GM06990 (cell line): ENCODE results near the gene NT5DC4.

ENCODE experiments used
- DNase-seq: peaks from one replicate; pipeline ENCODE4 v3.0.0-alpha.2; 2011; ENCODE audit not compliant: insufficient read length; ENCODE audit errors: extremely low read depth
- H3K27me3 ChIP-seq: replicated peaks from 2 replicates; pipeline ENCODE4 v1.6.0; 2011; ENCODE audit warnings: low read length; ENCODE audit not compliant: control insufficient read depth, insufficient read depth
- H3K36me3 ChIP-seq: 2 replicates; pipeline ENCODE4 v1.5.1; 2011; ENCODE audit warnings: low read length; ENCODE audit not compliant: control insufficient read depth, insufficient read depth
- H3K4me3 ChIP-seq: replicated peaks from 2 replicates; pipeline ENCODE4 v1.5.1; 2011; ENCODE audit warnings: low read depth, mild to moderate bottlenecking, control low read depth, low read length
- TF ChIP-seq, protein P1 (sequence below): IDR thresholded peaks from 2 replicates; pipeline ENCODE4 v1.5.1; 2011; ENCODE audit warnings: low read length, control low read depth, mild to moderate bottlenecking, inconsistent platforms; ENCODE audit not compliant: insufficient read depth, poor library complexity, severe bottlenecking

Gene NT5DC4

DNA sequence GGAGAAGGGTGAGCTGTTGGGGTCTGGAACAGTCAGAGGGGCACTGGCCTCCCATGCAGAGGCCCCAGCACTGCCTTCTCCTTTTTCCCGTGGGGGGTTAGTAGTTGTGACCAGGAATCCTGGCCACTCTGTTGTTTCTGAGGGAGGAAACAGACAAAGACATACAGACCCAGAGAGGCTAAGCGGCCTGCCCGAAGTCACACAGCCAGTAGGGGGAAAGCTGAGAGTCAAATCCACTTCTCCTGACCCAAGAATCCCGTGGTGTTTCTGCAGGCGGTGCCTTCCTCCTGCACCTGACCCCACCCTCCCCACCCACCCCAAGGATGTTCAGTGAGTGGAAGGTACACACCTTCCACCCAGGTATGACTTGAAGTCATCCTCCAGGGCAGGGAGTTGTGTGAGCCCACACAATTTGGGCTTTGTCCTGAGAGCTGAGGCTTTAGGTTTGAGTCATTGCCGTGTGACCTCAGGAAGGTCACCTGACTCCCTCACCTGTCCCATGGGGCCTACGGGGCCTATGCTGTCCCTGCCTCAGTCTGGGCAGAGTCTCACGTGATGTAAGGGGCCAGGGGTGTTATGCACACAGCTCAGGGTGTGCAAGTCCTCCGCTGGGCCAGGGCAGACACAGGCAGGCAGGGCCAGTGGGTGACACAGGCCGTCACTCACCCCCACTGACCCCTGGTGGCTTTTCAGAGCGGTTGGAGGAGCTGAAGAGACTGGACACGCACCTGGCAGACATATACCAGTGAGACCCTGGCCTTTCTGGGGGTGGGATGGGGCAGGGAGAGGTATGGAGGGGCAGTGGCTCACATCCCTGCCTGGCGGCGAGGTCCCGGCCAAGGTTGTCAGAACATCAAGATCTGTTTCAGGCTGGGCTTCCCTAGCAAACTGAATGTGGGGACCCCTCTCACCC is 5.0 kb downstream of the NT5DC4 start:
- Histone ChIP-seq H3K4me3 (no peak overlapping the region; the same call in 1 of the 2 replicates), H3K36me3 (no peaks in the 10 kb centered on the region), H3K27me3 (no peaks in the 10 kb centered on the region)
- DNase-seq: peak; percentile 67
- TF ChIP-seq, protein P1, sequence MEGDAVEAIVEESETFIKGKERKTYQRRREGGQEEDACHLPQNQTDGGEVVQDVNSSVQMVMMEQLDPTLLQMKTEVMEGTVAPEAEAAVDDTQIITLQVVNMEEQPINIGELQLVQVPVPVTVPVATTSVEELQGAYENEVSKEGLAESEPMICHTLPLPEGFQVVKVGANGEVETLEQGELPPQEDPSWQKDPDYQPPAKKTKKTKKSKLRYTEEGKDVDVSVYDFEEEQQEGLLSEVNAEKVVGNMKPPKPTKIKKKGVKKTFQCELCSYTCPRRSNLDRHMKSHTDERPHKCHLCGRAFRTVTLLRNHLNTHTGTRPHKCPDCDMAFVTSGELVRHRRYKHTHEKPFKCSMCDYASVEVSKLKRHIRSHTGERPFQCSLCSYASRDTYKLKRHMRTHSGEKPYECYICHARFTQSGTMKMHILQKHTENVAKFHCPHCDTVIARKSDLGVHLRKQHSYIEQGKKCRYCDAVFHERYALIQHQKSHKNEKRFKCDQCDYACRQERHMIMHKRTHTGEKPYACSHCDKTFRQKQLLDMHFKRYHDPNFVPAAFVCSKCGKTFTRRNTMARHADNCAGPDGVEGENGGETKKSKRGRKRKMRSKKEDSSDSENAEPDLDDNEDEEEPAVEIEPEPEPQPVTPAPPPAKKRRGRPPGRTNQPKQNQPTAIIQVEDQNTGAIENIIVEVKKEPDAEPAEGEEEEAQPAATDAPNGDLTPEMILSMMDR: no peak

DNA sequence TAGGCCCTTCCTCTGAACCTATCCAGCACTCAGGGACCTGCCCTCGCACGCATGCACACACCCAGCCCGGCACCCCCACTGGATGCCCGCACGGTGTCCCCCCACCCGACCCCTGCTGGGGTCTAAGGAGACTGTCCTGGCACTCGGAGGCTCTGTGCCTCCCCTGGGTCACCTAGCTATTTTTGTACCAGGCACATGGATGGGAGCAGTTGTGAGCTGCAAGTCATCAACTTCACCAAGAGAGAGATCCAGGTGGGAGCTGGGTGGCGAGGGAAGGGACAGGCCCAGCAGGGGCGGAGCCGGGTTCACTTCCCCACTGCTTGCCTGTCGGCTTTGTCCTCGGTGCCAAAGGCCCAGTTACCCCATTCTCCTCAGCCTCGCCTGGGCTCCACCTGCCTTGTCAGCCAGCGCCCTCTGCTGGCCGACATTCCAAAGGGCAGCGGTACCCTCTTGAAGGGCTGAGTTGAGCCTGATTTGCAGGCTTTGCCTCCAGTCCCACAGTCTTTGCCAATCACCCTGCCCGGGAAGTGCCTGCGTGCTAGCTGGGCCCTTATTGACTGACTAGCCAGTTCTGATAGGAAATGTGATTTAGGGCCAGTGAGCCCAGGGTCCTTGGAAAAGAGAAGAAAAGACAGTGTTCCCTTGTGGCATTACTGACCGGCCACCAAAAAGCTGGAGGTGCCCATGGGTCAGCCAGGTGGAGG is 5.8 kb downstream of the NT5DC4 start:
- TF ChIP-seq, protein P1: peak; percentile 97
- Histone ChIP-seq H3K36me3 (no peaks in the 10 kb centered on the region), H3K27me3 (no peaks in the 10 kb centered on the region), H3K4me3 (no peak overlapping the region)
- DNase-seq: peak; percentile 87

DNA sequence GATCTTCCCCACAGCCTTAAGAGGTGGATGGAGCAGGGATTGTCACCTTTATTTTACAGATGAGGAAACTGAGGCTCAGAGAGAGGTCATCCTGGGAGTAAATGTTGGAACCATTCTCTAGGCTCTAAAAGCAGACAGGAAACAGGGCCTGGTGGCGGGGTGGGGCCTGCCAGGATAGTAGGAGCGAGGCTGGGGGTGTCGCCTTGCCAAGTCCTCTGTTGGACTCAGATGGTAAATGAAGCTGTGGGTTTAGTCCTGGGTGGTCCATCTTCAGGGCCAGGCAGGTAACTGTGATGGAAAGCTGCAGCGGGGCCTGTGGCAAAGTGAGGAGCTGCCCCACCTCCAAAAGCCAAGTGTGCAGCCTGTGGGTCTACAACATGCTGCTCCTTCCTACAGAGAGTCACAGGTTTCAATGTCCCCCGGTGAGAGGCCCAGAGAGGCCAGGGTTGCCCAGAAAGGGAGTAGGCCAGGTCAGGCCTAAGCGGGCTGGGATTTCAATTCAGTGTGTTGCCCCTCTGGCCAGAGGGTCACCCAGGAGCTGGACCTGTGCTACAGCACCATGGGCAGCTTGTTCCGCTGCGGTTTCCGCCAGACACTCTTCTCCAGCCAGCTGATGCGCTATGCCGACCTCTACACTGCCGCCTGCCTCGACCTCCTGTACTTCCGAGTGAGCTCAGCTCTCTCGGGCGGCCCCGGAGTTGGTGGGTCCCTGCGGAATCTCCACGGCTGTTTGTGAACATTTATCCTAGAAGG is 6.6 kb downstream of the NT5DC4 start:
- TF ChIP-seq, protein P1: no peak
- no peaks in the 10 kb centered on the region for H3K27me3 ChIP-seq
- H3K36me3 ChIP-seq: no peaks in the 10 kb centered on the region
- no peak overlapping the region for H3K4me3 ChIP-seq
- DNase-seq: no peak

GRCh38 chr2:112728029-112728362 is 7.2 kb downstream of the NT5DC4 start:
- no peak for DNase-seq
- Histone ChIP-seq H3K36me3 (no peaks in the 10 kb centered on the region), H3K4me3 (no peak overlapping the region), H3K27me3 (no peaks in the 10 kb centered on the region)
- TF ChIP-seq, protein P1: no peak

- TF ChIP-seq, protein P1: no peak
- no peak for DNase-seq
- Histone ChIP-seq H3K4me3 (no peak overlapping the region), H3K36me3 (no peaks in the 10 kb centered on the region), H3K27me3 (no peaks in the 10 kb centered on the region)
These were observed 7.8 kb downstream of the NT5DC4 start for GRCh38 chr2:112728378-112729175.
